Mesenchymal stem cell (in vitro differentiated cells and primary cell): ENCODE results near the gene DYNC1I2.
A peak's percentile ranks its signal among the peaks of the same experiment; 100 is the strongest.
"Not testable (repeated sequence)": the region's sequence is repeated elsewhere in the genome, so short reads cannot be mapped to it uniquely, and the experiment has no call there.

Source experiments
- DNase-seq: peaks from one replicate; pipeline ENCODE4 v3.0.0-alpha.2; 2013
- H2AFZ ChIP-seq: one replicate; pipeline ENCODE4 v1.6.1; 2013; ENCODE audit warnings: low read depth, mild to moderate bottlenecking, control low read depth, inconsistent platforms, low read length, moderate library complexity
- H2AK5ac ChIP-seq: 2 replicates; pipeline ENCODE4 v1.6.1; 2013; ENCODE audit warnings: low read length, moderate library complexity, mild to moderate bottlenecking, inconsistent platforms; ENCODE audit not compliant: severe bottlenecking
- H2BK120ac ChIP-seq: one replicate; pipeline ENCODE4 v1.6.1; 2013; ENCODE audit warnings: low read depth, mild to moderate bottlenecking, inconsistent platforms, low read length, moderate library complexity
- H2BK12ac ChIP-seq, 2 experiments: one replicate each; pipeline ENCODE4 v1.6.1; 2013; ENCODE audit warnings: inconsistent platforms in 2 of 2, low read length in 2 of 2, mild to moderate bottlenecking in 2 of 2, moderate library complexity in 2 of 2, control low read depth in 1 of 2
- H2BK15ac ChIP-seq: one replicate; pipeline ENCODE4 v1.6.1; 2013; ENCODE audit warnings: mild to moderate bottlenecking, low read depth, inconsistent platforms; ENCODE audit not compliant: poor library complexity, severe bottlenecking
- H2BK5ac ChIP-seq: 2 replicates; pipeline ENCODE4 v1.6.1; 2013; ENCODE audit warnings: low read depth, mild to moderate bottlenecking, low read length, control low read depth, inconsistent platforms; ENCODE audit not compliant: poor library complexity, severe bottlenecking
- H3K14ac ChIP-seq, 2 experiments: one replicate each; pipeline ENCODE4 v1.6.1; 2013; ENCODE audit warnings: inconsistent platforms in 2 of 2, low read length in 2 of 2, control low read depth in 1 of 2, mild to moderate bottlenecking in 1 of 2, moderate library complexity in 1 of 2
- H3K18ac ChIP-seq, 2 experiments: one replicate each; pipeline ENCODE4 v1.6.1; 2013; ENCODE audit warnings: inconsistent platforms in 2 of 2, low read length in 2 of 2, control low read depth in 1 of 2, low read depth in 1 of 2, mild to moderate bottlenecking in 1 of 2
- H3K23ac ChIP-seq, 2 experiments: one replicate each; pipeline ENCODE4 v1.6.1; 2013; ENCODE audit warnings: inconsistent platforms in 2 of 2, low read length in 2 of 2, mild to moderate bottlenecking in 2 of 2, moderate library complexity in 2 of 2, control low read depth in 1 of 2
- H3K27ac ChIP-seq: 2 replicates; pipeline ENCODE4 v1.5.1; 2013; ENCODE audit warnings: mild to moderate bottlenecking, moderate library complexity, low read length, control low read depth, inconsistent platforms; ENCODE audit not compliant: poor library complexity, severe bottlenecking
- H3K27me3 ChIP-seq, 2 experiments: 2 replicates each; pipeline versions ENCODE4 v1.6.1 to v1.7.0; 2013; ENCODE audit warnings: low read length in 2 of 2, mild to moderate bottlenecking in 2 of 2, moderate library complexity in 2 of 2, control low read depth in 1 of 2, inconsistent platforms in 1 of 2; ENCODE audit not compliant: control insufficient read depth in 1 of 2, insufficient read depth in 1 of 2
- H3K36me3 ChIP-seq, 2 experiments: 2 replicates each; pipeline versions ENCODE4 v1.6.1 to v1.7.0; 2013; ENCODE audit warnings: low read length in 2 of 2, control low read depth in 1 of 2, inconsistent platforms in 1 of 2, low read depth in 1 of 2, mild to moderate bottlenecking in 1 of 2; ENCODE audit not compliant: insufficient read depth in 2 of 2, control insufficient read depth in 1 of 2
- H3K4ac ChIP-seq, 2 experiments: one replicate each; pipeline ENCODE4 v1.6.1; 2013; ENCODE audit warnings: inconsistent platforms in 2 of 2, low read length in 2 of 2, mild to moderate bottlenecking in 2 of 2, moderate library complexity in 2 of 2, control low read depth in 1 of 2, low read depth in 1 of 2
- H3K4me1 ChIP-seq: 2 replicates; pipeline ENCODE4 v1.6.1; 2013; ENCODE audit warnings: low read depth, low read length, control low read depth; ENCODE audit not compliant: control insufficient read depth, insufficient read depth
- H3K4me2 ChIP-seq: 2 replicates; pipeline ENCODE4 v1.6.1; 2013; ENCODE audit warnings: low read length, mild to moderate bottlenecking, inconsistent platforms; ENCODE audit not compliant: poor library complexity, severe bottlenecking
- H3K4me3 ChIP-seq, 2 experiments: 2 replicates each; pipeline versions ENCODE4 v1.5.1 to v1.7.0; 2013; ENCODE audit warnings: low read length in 2 of 2, mild to moderate bottlenecking in 2 of 2, control low read depth in 1 of 2, low read depth in 1 of 2; ENCODE audit not compliant: insufficient read depth in 1 of 2
- H3K79me1 ChIP-seq: replicated peaks from 2 replicates; pipeline ENCODE4 v1.6.1; 2013; ENCODE audit warnings: mild to moderate bottlenecking, control low read depth, low read length, inconsistent platforms; ENCODE audit not compliant: poor library complexity, severe bottlenecking
- H3K9ac ChIP-seq: 2 replicates; pipeline ENCODE4 v1.7.0; 2013; ENCODE audit warnings: mild to moderate bottlenecking, low read length, moderate library complexity
- H3K9me3 ChIP-seq: 2 replicates; pipeline ENCODE4 v1.7.0; 2013; ENCODE audit warnings: mild to moderate bottlenecking, low read length; ENCODE audit not compliant: control insufficient read depth
- H4K8ac ChIP-seq: one replicate; pipeline ENCODE4 v1.6.1; 2013; ENCODE audit warnings: inconsistent platforms, mild to moderate bottlenecking, low read length, moderate library complexity
- H4K91ac ChIP-seq: one replicate; pipeline ENCODE4 v1.6.1; 2013; ENCODE audit warnings: mild to moderate bottlenecking, low read length, inconsistent platforms
- WGBS: methylation state at CpG from one replicate; pipeline ENCODE4 v1.1.7; 2013; ENCODE audit warnings: mixed read lengths; 5-methylcytosine and 5-hydroxymethylcytosine counted together

Gene DYNC1I2

GRCh38 chr2:171747371-171747770 is 60.1 kb downstream of the DYNC1I2 start:
- Histone ChIP-seq H3K4me1 (no peaks in the 10 kb centered on the region), H2BK15ac (no peak overlapping the region), H2BK12ac (no peak overlapping the region), H3K4ac (no peak overlapping the region), H2BK120ac (no peak overlapping the region), H3K79me1 (peaks cover 9% of the 10 kb centered on the region), H3K27ac (no peak overlapping the region), H3K36me3 (peaks cover 5 to 93% of the 10 kb centered on the region in 2 experiments), H4K91ac (no peak overlapping the region), H3K14ac (no peak overlapping the region), H2AFZ (no peak overlapping the region), H3K9me3 (no peaks in the 10 kb centered on the region), H3K27me3 (no peaks in the 10 kb centered on the region), H3K9ac (no peak overlapping the region), H3K18ac (no peak overlapping the region), H2AK5ac (no peak overlapping the region), H3K4me2 (no peak overlapping the region), H2BK5ac (no peak overlapping the region), H3K23ac (no peak overlapping the region), H3K4me3 (no peak overlapping the region), H4K8ac (no peak overlapping the region)
- no CpG with 5 or more reads among the region's 3 CpGs for WGBS
- no peak for DNase-seq

GRCh38 chr2:171754254-171754939 is 67.1 kb downstream of the DYNC1I2 start:
- peak overlapping the region; percentile 25 for H3K27ac ChIP-seq
- H3K4me1 ChIP-seq: no peaks in the 10 kb centered on the region
- H3K4me3 ChIP-seq: no peak overlapping the region
- H3K9me3 ChIP-seq: no peaks in the 10 kb centered on the region
- no CpG with 5 or more reads among the region's 1 CpG for WGBS
- no peak overlapping the region for H3K23ac ChIP-seq
- H4K8ac ChIP-seq: no peak overlapping the region
- no peak overlapping the region for H4K91ac ChIP-seq
- no peak overlapping the region for H2AK5ac ChIP-seq
- peaks cover 7 to 57% of the 10 kb centered on the region in 2 experiments for H3K36me3 ChIP-seq
- H2BK12ac ChIP-seq: no peak overlapping the region
- H3K79me1 ChIP-seq: peaks cover 3% of the 10 kb centered on the region
- no peak overlapping the region for H3K14ac ChIP-seq
- no peak overlapping the region for H2BK120ac ChIP-seq
- no peak overlapping the region for H3K9ac ChIP-seq
- no peak overlapping the region for H2BK15ac ChIP-seq
- no peak overlapping the region for H3K18ac ChIP-seq
- peak; percentile 48 for DNase-seq
- no peak overlapping the region for H3K4ac ChIP-seq
- H2BK5ac ChIP-seq: no peak overlapping the region
- H3K4me2 ChIP-seq: no peak overlapping the region
- no peaks in the 10 kb centered on the region for H3K27me3 ChIP-seq
- H2AFZ ChIP-seq: no peak overlapping the region

- not testable (repeated sequence) for H4K91ac ChIP-seq, H4K8ac ChIP-seq, H3K23ac ChIP-seq, H2BK5ac ChIP-seq, H2BK15ac ChIP-seq, H3K27ac ChIP-seq, H3K27me3 ChIP-seq, H3K9ac ChIP-seq, DNase-seq, H3K14ac ChIP-seq, H3K4ac ChIP-seq, H3K4me3 ChIP-seq, H3K4me2 ChIP-seq, H3K9me3 ChIP-seq, H2BK12ac ChIP-seq, H2AK5ac ChIP-seq, H2BK120ac ChIP-seq, H3K18ac ChIP-seq, H2AFZ ChIP-seq, H3K79me1 ChIP-seq
- 91% methylated on average over 1 of the region's 1 CpG for WGBS
- Histone ChIP-seq H3K4me1 (peaks cover 10% of the 10 kb centered on the region), H3K36me3 (peaks cover 12 to 46% of the 10 kb centered on the region in 2 experiments)
Observed at GRCh38 chr2:171758762-171759161, 71.5 kb downstream of the DYNC1I2 start.

GRCh38 chr2:171761176-171761575 is 73.9 kb downstream of the DYNC1I2 start:
- DNase-seq: peak; percentile 64
- H3K14ac ChIP-seq, H3K79me1 ChIP-seq, H2BK120ac ChIP-seq, H4K91ac ChIP-seq, H2BK12ac ChIP-seq, H3K9me3 ChIP-seq, H4K8ac ChIP-seq, H3K4me2 ChIP-seq, H3K4me3 ChIP-seq, H3K23ac ChIP-seq, H3K9ac ChIP-seq, H2BK15ac ChIP-seq, H2AFZ ChIP-seq, H3K4ac ChIP-seq, H3K27me3 ChIP-seq, H3K18ac ChIP-seq: not testable (repeated sequence)
- 57% methylated on average over 4 of the region's 4 CpGs for WGBS
- H3K27ac ChIP-seq: peak overlapping the region; percentile 94
- H2AK5ac ChIP-seq: peak overlapping the region; percentile 99
- peak overlapping the region; percentile 93 for H2BK5ac ChIP-seq
- peaks cover 12 to 39% of the 10 kb centered on the region in 2 experiments for H3K36me3 ChIP-seq
- peaks cover 10% of the 10 kb centered on the region for H3K4me1 ChIP-seq
